Endodermal cell (in vitro differentiated cells): Measurements from ENCODE around the gene EPHA6. TPM values are rescaled to one million over a fixed set of nuclear protein-coding genes. Genes with fewer than 3 reads are reported as not detected.

Experiments
- DNase-seq: peaks from one replicate; pipeline ENCODE4 v3.0.0-alpha.2; 2017
- H3K27ac ChIP-seq: 2 replicates; pipeline ENCODE4 v1.5.1; 2013; ENCODE audit warnings: mild to moderate bottlenecking, low read depth, low read length, moderate library complexity
- H3K27me3 ChIP-seq: 2 replicates; pipeline ENCODE4 v1.6.1; 2013; ENCODE audit warnings: mild to moderate bottlenecking, low read length, moderate library complexity; ENCODE audit not compliant: insufficient read depth, control insufficient read depth, poor library complexity, severe bottlenecking
- H3K36me3 ChIP-seq: 2 replicates; pipeline ENCODE4 v1.7.0; 2013; ENCODE audit warnings: mild to moderate bottlenecking, low read length, moderate library complexity; ENCODE audit not compliant: control insufficient read depth, insufficient read depth
- H3K4me1 ChIP-seq: one replicate; pipeline ENCODE4 v1.7.0; 2013; ENCODE audit warnings: low read length; ENCODE audit not compliant: control insufficient read depth, insufficient read depth
- H3K4me3 ChIP-seq: 2 replicates; pipeline ENCODE4 v1.5.1; 2013; ENCODE audit warnings: mild to moderate bottlenecking, low read length, moderate library complexity
- H3K9ac ChIP-seq: 2 replicates; pipeline ENCODE4 v1.6.1; 2013; ENCODE audit warnings: mild to moderate bottlenecking, low read length, moderate library complexity; ENCODE audit not compliant: poor library complexity, severe bottlenecking; ENCODE audit errors: extremely low read depth
- H3K9me3 ChIP-seq: 2 replicates; pipeline ENCODE4 v1.6.1; 2013; ENCODE audit warnings: mild to moderate bottlenecking, low read length, moderate library complexity; ENCODE audit not compliant: control insufficient read depth
- H3K27ac Mint-ChIP-seq: 2 replicates; pipeline ENCODE4 v1.8.0; 2020; ENCODE audit warnings: mixed read lengths
- H3K27me3 Mint-ChIP-seq: 2 replicates; pipeline ENCODE4 v1.8.0; 2021; ENCODE audit warnings: mild to moderate bottlenecking, mixed read lengths; ENCODE audit not compliant: insufficient read depth
- H3K36me3 Mint-ChIP-seq: 2 replicates; pipeline ENCODE4 v1.8.0; 2020; ENCODE audit warnings: low read depth, mixed read lengths
- H3K4me1 Mint-ChIP-seq: 2 replicates; pipeline ENCODE4 v1.8.0; 2020; ENCODE audit warnings: mixed read lengths
- H3K4me3 Mint-ChIP-seq: 2 replicates; pipeline ENCODE4 v1.8.0; 2020; ENCODE audit warnings: mild to moderate bottlenecking, moderate library complexity, mixed read lengths
- H3K9me3 Mint-ChIP-seq: 2 replicates; pipeline ENCODE4 v1.8.0; 2020; ENCODE audit warnings: mild to moderate bottlenecking, mixed read lengths
- CTCF ChIP-seq: fragments of 200-600 bp; sonication (generic); conservative IDR thresholded peaks from 2 replicates; pipeline ENCODE4 v1.5.0; 2021; ENCODE audit warnings: antibody characterized with exemption, mild to moderate bottlenecking
- WGBS, 2 experiments: methylation state at CpG; one replicate each; pipeline versions ENCODE4 v1.1.5 to v1.1.7; 2013; ENCODE audit warnings: missing lambda C conversion rate in 2 of 2, mixed read lengths in 1 of 2; ENCODE audit not compliant: insufficient coverage in 1 of 2, insufficient read length in 1 of 2; 5-methylcytosine and 5-hydroxymethylcytosine counted together
- total RNA-seq, 2 donors: library from RNA; stranded (reverse); fragmentation: NEBNext Ultra II Directional in 1 of 2; extraction: Animal tissue kit (Norgen Biotek cat#: 25700) in 1 of 2; gene quantifications; 2 replicates in 1 of 2; 3 replicates in 1 of 2; pipeline ENCODE4 v1.2.1, GENCODE V29; 2021

Gene EPHA6
- total RNA-seq, 2 donors from 2014 or later: 4.6 to 12.2 TPM

DNA sequence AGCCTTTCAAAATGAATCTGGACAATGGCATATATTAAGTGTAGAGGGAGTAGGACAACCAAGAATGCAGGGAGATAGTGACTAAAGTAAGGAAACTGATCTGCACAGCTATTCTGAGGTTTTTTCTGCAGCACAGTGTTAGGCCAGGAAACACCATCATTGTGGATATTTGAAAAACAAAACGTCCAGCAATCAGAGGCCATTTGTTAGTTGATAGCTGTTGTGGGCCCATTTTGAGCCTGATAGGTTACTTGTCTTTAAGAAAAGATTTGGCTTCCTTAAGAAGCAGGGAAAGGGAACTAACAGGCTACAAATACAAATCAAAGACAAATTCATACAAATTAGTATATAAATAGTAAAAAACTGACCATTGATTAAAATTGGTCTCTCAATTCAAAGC is 574.4 kb downstream of the EPHA6 start:
- no peak overlapping the region for H3K9ac ChIP-seq
- H3K36me3 Mint-ChIP-seq: peaks cover 15% of the 10 kb centered on the region
- H3K27ac Mint-ChIP-seq: no peak overlapping the region
- no peaks in the 10 kb centered on the region for H3K4me1 Mint-ChIP-seq
- no peak overlapping the region for H3K4me3 Mint-ChIP-seq
- no peak overlapping the region for H3K4me3 ChIP-seq
- no peaks in the 10 kb centered on the region for H3K27me3 Mint-ChIP-seq
- TF ChIP-seq CTCF: no peak
- 64 to 83% methylated on average over 1 of the region's 1 CpG for WGBS, 2 experiments
- peaks cover 26% of the 10 kb centered on the region for H3K9me3 ChIP-seq
- no peaks in the 10 kb centered on the region for H3K4me1 ChIP-seq
- H3K36me3 ChIP-seq: no peaks in the 10 kb centered on the region
- no peaks in the 10 kb centered on the region for H3K27me3 ChIP-seq
- H3K9me3 Mint-ChIP-seq: peaks cover 34% of the 10 kb centered on the region
- no peak for DNase-seq
- H3K27ac ChIP-seq: no peak overlapping the region

- Mint-ChIP-seq H3K27me3 (no peaks in the 10 kb centered on the region), H3K9me3 (peaks cover 34% of the 10 kb centered on the region), H3K27ac (no peak overlapping the region), H3K4me1 (no peaks in the 10 kb centered on the region), H3K36me3 (peaks cover 15% of the 10 kb centered on the region), H3K4me3 (no peak overlapping the region)
- Histone ChIP-seq H3K36me3 (no peaks in the 10 kb centered on the region), H3K4me3 (no peak overlapping the region), H3K27me3 (no peaks in the 10 kb centered on the region), H3K4me1 (no peaks in the 10 kb centered on the region), H3K27ac (no peak overlapping the region), H3K9ac (no peak overlapping the region), H3K9me3 (peaks cover 26% of the 10 kb centered on the region)
- no peak for TF ChIP-seq CTCF
- DNase-seq: no peak
- WGBS, 2 experiments: 89 to 93% methylated on average over 1 of the region's 1 CpG
These were observed 575.5 kb downstream of the EPHA6 start for GRCh38 chr3:97389936-97390335.

DNA sequence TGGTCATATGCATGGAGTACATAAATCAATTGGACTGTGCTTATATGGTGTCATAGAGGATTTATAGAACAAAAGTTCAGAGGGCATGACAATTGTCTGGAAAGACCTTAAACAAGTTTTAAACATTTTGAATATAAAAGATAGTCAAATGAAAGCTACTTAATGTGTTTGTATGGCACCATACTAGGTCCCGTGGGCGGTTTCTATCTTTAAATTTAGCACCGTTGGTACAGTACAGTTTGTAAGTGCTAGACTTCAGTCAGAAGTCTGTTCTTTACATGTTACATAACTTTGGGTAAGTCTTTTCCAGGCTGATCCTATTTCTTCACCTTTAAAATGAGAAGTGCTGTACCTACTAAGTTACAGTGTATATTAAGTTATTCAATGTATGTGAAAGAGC is 576.8 kb downstream of the EPHA6 start:
- no peaks in the 10 kb centered on the region for H3K27me3 ChIP-seq
- no peak overlapping the region for H3K4me3 ChIP-seq
- peaks cover 21% of the 10 kb centered on the region for H3K9me3 ChIP-seq
- no peak for TF ChIP-seq CTCF
- Mint-ChIP-seq H3K27me3 (no peaks in the 10 kb centered on the region), H3K4me1 (no peaks in the 10 kb centered on the region), H3K4me3 (no peak overlapping the region), H3K27ac (no peak overlapping the region), H3K9me3 (peaks cover 26% of the 10 kb centered on the region), H3K36me3 (peaks cover 8% of the 10 kb centered on the region)
- no peak overlapping the region for H3K9ac ChIP-seq
- DNase-seq: no peak
- WGBS, 2 experiments: 82 to 94% methylated on average over 3 of the region's 3 CpGs
- H3K27ac ChIP-seq: no peak overlapping the region
- no peaks in the 10 kb centered on the region for H3K4me1 ChIP-seq
- H3K36me3 ChIP-seq: no peaks in the 10 kb centered on the region
